Endothelial cell of umbilical vein (primary cell): ENCODE results near the gene POU2F3. TPM values are rescaled to one million over a fixed set of nuclear protein-coding genes. Genes with fewer than 3 reads are reported as not detected.

Experiments used
- BruUV-seq: library from RNA; stranded (reverse); fragments of 400-500 nt; replicated peaks from 2 replicates; lab custom pipeline; 2021; lab: Mats Ljungman, UMichigan
- CTCF ChIA-PET: fragments of 300-600, 350-600 bp; sonication (Branson Sonifier 250); formaldehyde crosslinking; loops from one replicate; lab custom pipeline; 2021; ENCODE audit warnings: antibody characterized with exemption, inconsistent platforms; lab: Charles Lee
- POLR2A ChIA-PET: fragments of 300-600, 350-600 bp; sonication (Branson Sonifier 250); formaldehyde crosslinking; loops from one replicate; lab custom pipeline; 2021; ENCODE audit warnings: antibody characterized with exemption, inconsistent platforms; lab: Charles Lee
- DNase-seq: peaks from one replicate; pipeline ENCODE4 v3.0.0-alpha.2; 2011; ENCODE audit warnings: low read depth, low spot score
- FAIRE-seq: peaks from 2 replicates; lab custom pipeline; 2011; peaks lifted over from hg19 to GRCh38; lab: Jason Lieb, UNC
- H2AFZ ChIP-seq: 2 replicates; pipeline ENCODE4 v1.6.0; 2012; ENCODE audit warnings: low read depth, low read length, control low read depth, inconsistent platforms
- H3K27ac ChIP-seq: 2 replicates; pipeline ENCODE4 v1.5.1; 2011; ENCODE audit warnings: low read depth, mild to moderate bottlenecking, control low read depth, low read length, moderate library complexity; ENCODE audit not compliant: insufficient read depth
- H3K27me3 ChIP-seq, 2 experiments: 2 replicates each; pipeline versions ENCODE4 v1.6.0 to v1.6.1; 2011; ENCODE audit warnings: low read length in 2 of 2, mixed read lengths in 1 of 2; ENCODE audit not compliant: control insufficient read depth in 2 of 2, insufficient read depth in 2 of 2
- H3K36me3 ChIP-seq, 2 experiments: 2 replicates in 1 of 2; 3 replicates in 1 of 2; pipeline ENCODE4 v1.5.1; 2011; ENCODE audit warnings: low read length in 2 of 2, mild to moderate bottlenecking in 1 of 2, moderate library complexity in 1 of 2; ENCODE audit not compliant: control insufficient read depth in 2 of 2, insufficient read depth in 2 of 2; ENCODE audit errors: extremely low read depth in 1 of 2
- H3K4me1 ChIP-seq: 3 replicates; pipeline ENCODE4 v1.5.1; 2011; ENCODE audit warnings: mild to moderate bottlenecking, low read length; ENCODE audit not compliant: control insufficient read depth, insufficient read depth; ENCODE audit errors: extremely low read depth
- H3K4me2 ChIP-seq: 2 replicates; pipeline ENCODE4 v1.6.1; 2011; ENCODE audit warnings: low read length, control low read depth, mixed read lengths; ENCODE audit not compliant: insufficient read depth
- H3K4me3 ChIP-seq, 3 experiments: fragments of 200-600 bp in 1 of 3; sonication (generic), shearing (Covaris generic) in 1 of 3; replicated peaks in 1 of 3; 2 replicates each; pipeline ENCODE4 v1.5.1; 2011 to 2016; ENCODE audit warnings: control low read depth in 3 of 3, low read length in 3 of 3, mild to moderate bottlenecking in 2 of 3, inconsistent platforms in 1 of 3, low read depth in 1 of 3, moderate library complexity in 1 of 3; ENCODE audit not compliant: insufficient read depth in 1 of 3
- H3K79me2 ChIP-seq: 2 replicates; pipeline ENCODE4 v1.6.0; 2012; ENCODE audit warnings: low read length, inconsistent platforms; ENCODE audit not compliant: control insufficient read depth, insufficient read depth
- H3K9ac ChIP-seq: replicated peaks from 2 replicates; pipeline ENCODE3; 2011; ENCODE audit warnings: low read length, control low read depth; ENCODE audit not compliant: insufficient read depth; ENCODE audit errors: extremely low read depth
- H3K9me1 ChIP-seq: replicated peaks from 3 replicates; pipeline ENCODE4 v1.6.0; 2011; ENCODE audit warnings: mild to moderate bottlenecking, low read length; ENCODE audit not compliant: control insufficient read depth, insufficient read depth; ENCODE audit errors: extremely low read depth
- H3K9me3 ChIP-seq: replicated peaks from 2 replicates; pipeline ENCODE4 v1.5.1; 2012; ENCODE audit warnings: low read length, inconsistent platforms; ENCODE audit not compliant: control insufficient read depth, insufficient read depth
- H4K20me1 ChIP-seq: replicated peaks from 2 replicates; pipeline ENCODE3; 2011; ENCODE audit warnings: mild to moderate bottlenecking, low read length; ENCODE audit not compliant: control insufficient read depth, insufficient read depth; ENCODE audit errors: extremely low read depth
- EZH2 ChIP-seq: IDR thresholded peaks from 2 replicates; pipeline ENCODE4 v1.6.1; 2012; ENCODE audit warnings: borderline replicate concordance, low read depth, mild to moderate bottlenecking, moderate library complexity, low read length, inconsistent platforms; ENCODE audit not compliant: severe bottlenecking
- FOS ChIP-seq: IDR thresholded peaks from 2 replicates; pipeline ENCODE4 v1.6.1; 2011; ENCODE audit warnings: mild to moderate bottlenecking, low read length, moderate library complexity, borderline replicate concordance; ENCODE audit not compliant: insufficient read depth
- GATA2 ChIP-seq: IDR thresholded peaks from 2 replicates; pipeline ENCODE4 v1.7.0; 2011; ENCODE audit warnings: low read depth, mild to moderate bottlenecking, moderate library complexity, mixed read lengths, low read length; ENCODE audit not compliant: insufficient read length, insufficient read depth
- JUN ChIP-seq: IDR thresholded peaks from 2 replicates; pipeline ENCODE4 v1.6.1; 2011; ENCODE audit warnings: borderline replicate concordance, low read depth; ENCODE audit not compliant: insufficient read length, insufficient read depth
- MYC ChIP-seq: IDR thresholded peaks from one replicate; pipeline ENCODE4 v1.6.1; 2011; ENCODE audit warnings: mild to moderate bottlenecking, low read depth, low read length
- POLR2A ChIP-seq: IDR thresholded peaks from 2 replicates; pipeline ENCODE4 v1.6.1; 2012; ENCODE audit warnings: low read depth, mild to moderate bottlenecking, control low read depth, low read length
- POLR2AphosphoS5 ChIP-seq: IDR thresholded peaks from 2 replicates; pipeline ENCODE4 v1.6.1; 2012; ENCODE audit warnings: low read depth, mild to moderate bottlenecking, control low read depth, low read length, moderate library complexity; ENCODE audit not compliant: insufficient read depth
- dilution Hi-C: fragments of 300-500 bp; cut with MboI; formaldehyde crosslinking; loops from one replicate; pipeline ENCODE4 v1.15.0; 2019; ENCODE audit warnings: low sequenced_read_pairs; ENCODE audit not compliant: extremely low pct_ligation_motif_present
- intact Hi-C: fragments of 100-400 bp; cut with micrococcal nuclease; formaldehyde crosslinking; loops from one replicate; pipeline ENCODE4 v1.10.0; 2022
- polyA plus RNA-seq, 4 experiments: library from polyadenylated mRNA; depleted of rRNA in 3 of 4; stranded (reverse) in 3 of 4; unstranded in 1 of 4; fragments of >200 nt; gene quantifications; 2 replicates each; pipeline versions ENCODE4 v1.2.1 to v1.2.3, GENCODE V29; 2011 to 2012; ENCODE audit warnings: missing spikeins in 1 of 4
- total RNA-seq: library from RNA; stranded (reverse); gene quantifications from 2 replicates; pipeline ENCODE4 v1.2.3, GENCODE V29; 2021
- TF ChIP-seq, protein P1 (sequence below), 2 donors: IDR thresholded peaks; 1 replicate in 1 of 2; 2 replicates in 1 of 2; pipeline ENCODE4 v1.5.1; 2011; ENCODE audit warnings: low read length in 2 of 2, mild to moderate bottlenecking in 2 of 2, moderate library complexity in 2 of 2, control low read depth in 1 of 2, inconsistent platforms in 1 of 2, low read depth in 1 of 2; ENCODE audit not compliant: insufficient read depth in 1 of 2; ENCODE audit errors: extremely low read depth in 1 of 2
- TF ChIP-seq, protein P2 (sequence below): IDR thresholded peaks from 2 replicates; pipeline ENCODE4 v1.6.1; 2011; ENCODE audit not compliant: insufficient read depth, insufficient read length

POU2F3 gene
- total and polyA plus RNA-seq, 2 donors (not counting 3 experiments of a cell fraction or from before 2014, with no cell fraction given): 0.06 TPM; not detected in 1

DNA sequence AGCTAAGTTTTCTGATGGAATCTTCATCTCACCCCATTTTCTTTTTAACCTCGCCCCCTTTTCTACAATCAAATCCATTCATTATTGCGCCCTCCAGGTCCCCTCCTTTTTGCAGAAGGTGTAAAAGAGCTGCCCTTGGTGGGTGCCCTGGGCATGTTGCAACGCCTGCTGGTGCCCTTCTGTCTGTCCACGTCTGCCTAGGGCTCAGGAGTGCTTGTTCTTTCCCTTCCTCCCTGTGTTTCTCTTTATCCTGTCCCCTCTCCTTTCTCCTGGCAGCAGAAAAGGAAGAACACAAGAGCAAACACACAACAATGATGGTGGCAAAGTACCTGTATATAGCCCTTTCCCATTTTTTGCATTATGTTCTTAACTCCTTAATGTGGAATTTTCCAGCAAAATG, 79.0 kb downstream of the POU2F3 start:
- Histone ChIP-seq H3K27ac (no peak overlapping the region), H3K4me1 (no peaks in the 10 kb centered on the region), H4K20me1 (no peaks in the 10 kb centered on the region), H3K36me3 (no peaks in the 10 kb centered on the region), H3K9ac (no peak overlapping the region), H3K4me2 (no peak overlapping the region), H3K79me2 (no peaks in the 10 kb centered on the region), H2AFZ (no peak overlapping the region), H3K4me3 (no peak overlapping the region), H3K9me1 (no peaks in the 10 kb centered on the region), H3K9me3 (no peaks in the 10 kb centered on the region), H3K27me3 (peaks cover 23 to 24% of the 10 kb centered on the region in 2 experiments)
- no peak for FAIRE-seq
- intact Hi-C loops (no loop called here), dilution Hi-C loops (no loop called here)
- DNase-seq: no peak
- no TSS peak for BruUV-seq
- TF ChIP-seq, protein P1, sequence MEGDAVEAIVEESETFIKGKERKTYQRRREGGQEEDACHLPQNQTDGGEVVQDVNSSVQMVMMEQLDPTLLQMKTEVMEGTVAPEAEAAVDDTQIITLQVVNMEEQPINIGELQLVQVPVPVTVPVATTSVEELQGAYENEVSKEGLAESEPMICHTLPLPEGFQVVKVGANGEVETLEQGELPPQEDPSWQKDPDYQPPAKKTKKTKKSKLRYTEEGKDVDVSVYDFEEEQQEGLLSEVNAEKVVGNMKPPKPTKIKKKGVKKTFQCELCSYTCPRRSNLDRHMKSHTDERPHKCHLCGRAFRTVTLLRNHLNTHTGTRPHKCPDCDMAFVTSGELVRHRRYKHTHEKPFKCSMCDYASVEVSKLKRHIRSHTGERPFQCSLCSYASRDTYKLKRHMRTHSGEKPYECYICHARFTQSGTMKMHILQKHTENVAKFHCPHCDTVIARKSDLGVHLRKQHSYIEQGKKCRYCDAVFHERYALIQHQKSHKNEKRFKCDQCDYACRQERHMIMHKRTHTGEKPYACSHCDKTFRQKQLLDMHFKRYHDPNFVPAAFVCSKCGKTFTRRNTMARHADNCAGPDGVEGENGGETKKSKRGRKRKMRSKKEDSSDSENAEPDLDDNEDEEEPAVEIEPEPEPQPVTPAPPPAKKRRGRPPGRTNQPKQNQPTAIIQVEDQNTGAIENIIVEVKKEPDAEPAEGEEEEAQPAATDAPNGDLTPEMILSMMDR (IDR thresholded peaks at IDR 0.05; ENCODE audit: extremely low read depth in 1 of 2, insufficient read depth in 1 of 2, low read depth in 1 of 2, low read length in 2 of 2): no peak
- no peak for TF ChIP-seq JUN
- no peak for TF ChIP-seq POLR2AphosphoS5
- no peak for TF ChIP-seq POLR2A
- TF ChIP-seq GATA2: no peak
- TF ChIP-seq MYC: no peak
- TF ChIP-seq, protein P2, sequence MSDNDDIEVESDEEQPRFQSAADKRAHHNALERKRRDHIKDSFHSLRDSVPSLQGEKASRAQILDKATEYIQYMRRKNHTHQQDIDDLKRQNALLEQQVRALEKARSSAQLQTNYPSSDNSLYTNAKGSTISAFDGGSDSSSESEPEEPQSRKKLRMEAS: no peak
- TF ChIP-seq FOS: no peak
- TF ChIP-seq EZH2: no peak
- POLR2A ChIA-PET: no interaction called here
- CTCF ChIA-PET: interaction anchor here (1.3 to 2.5 kb wide), 3 partner anchors 11 to 15 kb away, joined by 3 to 15 read pairs (median 6); no protein-coding TSS in a partner anchor
